Lower leg skin (tissue), 3 donors: ENCODE measurements around the gene NES.

ENCODE experiments used
- CTCF ChIP-seq, 3 donors: fragments of 450-650 bp; IDR thresholded peaks; one replicate each; pipeline ENCODE4 v1.5.1; 2016; ENCODE audit warnings: antibody characterized with exemption in 3 of 3, mild to moderate bottlenecking in 3 of 3, moderate library complexity in 2 of 3
- POLR2A ChIP-seq, 2 donors: fragments of 450-650 bp; IDR thresholded peaks; one replicate each; pipeline ENCODE4 v1.6.1; 2016 to 2017; ENCODE audit warnings: antibody characterized with exemption in 2 of 2, mild to moderate bottlenecking in 1 of 2, moderate library complexity in 1 of 2

- TF ChIP-seq CTCF (IDR thresholded peaks at IDR 0.05) (no peak), POLR2A (IDR thresholded peaks at IDR 0.05) (no peak)
Measured at GRCh38 chr1:156639601-156640101, 37.6 kb downstream of the NES start.
